Adrenal gland (tissue), 5 donors: ENCODE measurements around the gene MITF.

Experiments
- CTCF ChIP-seq, 6 experiments: fragments of 450-650 bp in 4 of 6; fragments of 200-600 bp in 2 of 6; sonication (generic) in 1 of 6; IDR thresholded peaks; 1 replicate in 5 of 6; 2 replicates in 1 of 6; pipeline versions ENCODE4 v1.5.1 to v1.8.0; 2016 to 2021; ENCODE audit warnings: antibody characterized with exemption in 6 of 6, mild to moderate bottlenecking in 2 of 6, moderate library complexity in 1 of 6
- POLR2A ChIP-seq, 2 donors: fragments of 450-650 bp; IDR thresholded peaks; one replicate each; pipeline ENCODE4 v1.6.1; 2017; ENCODE audit warnings: antibody characterized with exemption in 2 of 2, mild to moderate bottlenecking in 2 of 2, moderate library complexity in 1 of 2
- donor health status: DM: no; HTN: no; CAD: no.

- no peak for TF ChIP-seq CTCF (IDR thresholded peaks at IDR 0.05)
- no peak for TF ChIP-seq POLR2A (IDR thresholded peaks at IDR 0.05)
Observed at GRCh38 chr3:69900331-69900730, 161.1 kb downstream of the MITF start.
